ENCODE results near the gene INO80D.
"Not testable (repeated sequence)": the region's sequence is repeated elsewhere in the genome, so short reads cannot be mapped to it uniquely, and the experiment has no call there.

The INO80D gene

GRCh38 chr2:206084439-206084869 lies 1.5 kb downstream of the INO80D start:
- no peak for DNase-seq

- no peak for DNase-seq
These were observed 2.2 kb downstream of the INO80D start for GRCh38 chr2:206083602-206084438.

- DNase-seq: no peak
These were observed 3.6 kb downstream of the INO80D start for GRCh38 chr2:206082298-206082843.

DNA sequence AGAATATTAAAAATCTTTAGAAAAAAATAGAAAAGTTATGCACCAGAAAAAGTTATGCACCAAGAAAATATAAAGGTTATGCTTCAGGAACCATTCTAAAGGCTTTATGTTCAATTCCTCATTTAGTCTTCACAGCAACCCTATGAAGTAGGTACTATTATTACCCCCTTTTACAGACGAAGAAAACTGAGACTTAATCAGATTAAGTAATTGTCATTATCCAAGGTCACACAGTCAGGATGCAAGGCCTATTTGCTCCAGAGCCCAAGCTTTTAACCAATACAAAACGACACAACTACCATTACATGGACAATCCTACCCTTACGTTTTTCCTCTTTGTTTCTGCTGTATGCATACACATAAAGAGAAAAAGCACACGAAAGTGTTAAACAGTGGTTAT lies 5.0 kb downstream of the INO80D start:
- DNase-seq: no peak

DNA sequence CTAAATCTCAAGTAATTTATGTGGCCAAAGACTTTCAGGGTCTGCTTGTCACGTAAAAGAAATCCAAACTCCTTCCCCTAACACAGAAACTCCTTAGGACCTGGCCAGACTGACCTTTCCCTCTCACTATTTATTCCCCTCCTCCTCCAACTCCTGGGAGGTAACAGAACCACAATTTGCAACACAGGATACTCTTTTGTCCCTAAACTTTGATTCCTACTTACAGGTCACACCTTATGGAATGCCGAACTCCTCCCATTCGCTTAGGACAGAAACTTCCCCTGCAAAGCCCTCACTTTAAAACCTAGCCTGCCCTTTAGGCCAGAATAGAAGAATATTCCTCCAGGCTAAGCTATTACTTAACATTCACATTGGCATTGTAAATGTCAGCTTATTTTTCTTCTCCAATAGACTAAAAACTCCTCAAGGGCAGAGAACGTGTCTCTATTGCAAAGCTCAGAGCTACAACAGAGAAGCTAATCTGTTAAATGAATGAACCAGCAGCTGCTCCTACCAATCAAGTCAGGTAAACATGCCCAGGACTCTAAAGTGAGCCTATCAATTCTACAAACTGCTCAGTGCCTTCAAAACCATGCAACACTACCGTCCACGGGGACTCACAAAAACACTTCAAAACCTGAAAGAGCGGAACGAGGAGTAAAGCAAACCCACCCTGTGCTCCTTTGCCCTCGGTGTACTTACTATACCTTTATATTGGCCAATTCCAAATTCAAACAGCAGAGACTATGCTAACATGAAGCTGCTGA lies 6.1 kb downstream of the INO80D start:
- DNase-seq: no peak

GRCh38 chr2:206077879-206078278 lies 8.1 kb downstream of the INO80D start:
- DNase-seq: not testable (repeated sequence)

GRCh38 chr2:206075113-206075512 lies 10.9 kb downstream of the INO80D start:
- DNase-seq: no peak

DNA sequence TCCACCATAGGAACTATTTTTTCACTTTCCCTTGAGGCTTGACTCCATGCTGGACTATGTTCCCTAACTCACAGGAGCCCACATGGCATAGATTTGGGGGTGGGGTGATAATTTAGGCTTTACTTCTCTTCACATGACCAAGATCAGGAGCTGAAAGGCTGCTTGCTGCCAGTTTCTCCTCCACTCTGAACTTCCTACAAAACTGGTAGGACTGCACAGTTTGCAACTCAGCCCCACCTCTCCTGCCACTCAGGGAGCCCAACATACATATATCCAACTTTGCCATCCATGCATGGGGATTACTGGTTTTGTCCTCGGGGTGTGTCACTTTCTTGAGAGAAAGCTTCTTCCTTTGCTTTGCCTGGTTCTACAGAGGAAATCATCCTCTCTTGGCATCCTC lies 14.2 kb downstream of the INO80D start:
- no peak for DNase-seq

DNA sequence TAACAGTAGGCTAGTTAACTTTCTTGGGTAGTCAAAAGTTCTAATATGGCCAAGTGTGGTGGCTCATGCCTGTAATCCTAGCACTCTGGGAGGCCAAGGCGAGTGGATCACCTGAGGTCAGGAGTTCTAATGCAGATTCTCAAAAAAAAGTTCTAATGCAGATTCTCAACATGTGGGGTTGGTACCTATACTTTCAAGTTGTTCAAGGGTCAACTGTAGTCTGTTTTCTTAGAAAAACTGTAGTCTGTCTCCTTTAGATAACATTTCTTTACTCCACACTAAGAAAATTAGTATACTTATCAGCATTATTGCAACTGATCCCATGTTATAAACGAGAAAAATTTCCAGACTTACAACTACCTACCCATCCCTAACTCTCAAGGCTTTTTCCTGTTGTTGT lies 16.6 kb downstream of the INO80D start:
- DNase-seq: no peak

- DNase-seq: no peak
These were observed 17.8 kb downstream of the INO80D start for GRCh38 chr2:206068207-206068606.

DNA sequence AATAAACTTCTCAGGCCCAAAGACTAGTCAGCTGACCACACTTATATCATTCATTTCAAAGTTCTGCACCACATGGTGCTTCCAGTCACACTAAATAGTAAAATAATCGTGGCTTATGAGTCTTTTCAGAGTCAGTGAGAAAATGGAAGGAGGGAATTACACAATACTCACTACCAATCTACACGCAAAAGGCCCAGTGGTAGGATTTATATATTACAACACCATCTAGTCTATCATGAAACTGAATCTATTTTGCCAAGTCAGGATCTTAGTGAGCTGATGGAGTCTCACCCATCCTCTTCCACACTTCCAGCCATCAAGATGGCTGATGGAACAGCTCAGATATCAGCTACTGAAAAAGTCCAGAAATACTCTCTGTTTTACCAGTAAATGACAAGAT lies 21.9 kb downstream of the INO80D start:
- DNase-seq: no peak

DNA sequence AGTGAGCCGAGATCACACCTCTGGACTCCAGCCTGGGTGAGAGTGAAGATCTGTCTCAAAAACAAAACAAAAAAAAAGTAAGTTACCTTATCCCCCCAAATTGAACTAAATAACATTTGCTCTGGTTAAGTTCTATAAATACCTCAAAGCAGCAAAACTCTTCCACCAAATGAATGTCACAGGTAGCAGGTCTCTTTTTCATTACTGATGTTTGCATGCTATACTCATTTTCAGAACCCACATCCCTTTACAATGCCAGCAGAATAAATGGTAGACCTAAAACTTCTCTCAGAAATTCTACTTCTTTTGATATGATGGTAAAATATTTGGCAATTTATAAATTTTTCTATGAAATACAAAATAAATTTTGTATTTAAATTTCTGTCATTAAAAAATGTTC lies 22.3 kb downstream of the INO80D start:
- no peak for DNase-seq

- DNase-seq: no peak
These were observed 23.2 kb downstream of the INO80D start for GRCh38 chr2:206062724-206063123.

GRCh38 chr2:206056286-206056685 lies 29.7 kb downstream of the INO80D start:
- no peak for DNase-seq

DNA sequence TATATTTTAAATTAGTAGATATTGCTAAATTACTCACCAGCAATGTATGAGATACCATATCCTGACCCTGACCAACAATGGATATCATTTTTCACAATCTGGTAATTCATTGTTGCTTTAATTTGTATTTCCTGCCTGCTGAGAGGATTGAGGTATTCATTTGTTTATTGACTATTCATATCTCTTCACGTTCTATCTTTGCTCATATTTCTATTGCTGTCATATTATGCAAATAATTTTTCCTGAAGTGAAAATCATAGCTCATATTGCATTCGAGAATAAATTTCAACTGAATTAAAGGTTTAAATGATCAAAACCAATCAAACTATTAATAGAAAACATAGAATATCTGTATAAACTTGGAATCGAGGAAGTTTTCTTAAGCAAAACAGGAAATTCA lies 31.0 kb downstream of the INO80D start:
- no peak for DNase-seq

DNA sequence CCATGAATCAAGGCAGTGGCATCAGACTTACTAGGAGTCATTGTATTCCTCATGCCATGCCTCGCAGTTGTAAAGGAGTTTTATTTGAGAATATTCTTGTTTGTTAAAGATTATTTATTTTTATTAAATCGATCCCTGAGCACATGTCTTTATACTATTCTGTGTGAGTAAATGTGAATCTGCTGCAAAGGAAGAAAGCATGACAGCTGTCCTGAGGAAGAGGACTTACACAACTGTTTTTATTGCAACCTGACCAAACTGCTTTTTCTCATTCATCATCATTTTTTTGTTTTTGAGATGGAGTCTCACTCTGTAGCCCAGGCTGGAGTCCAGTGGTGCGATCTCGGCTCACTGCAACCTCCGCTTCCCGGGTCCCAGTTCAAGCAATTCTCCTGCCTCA lies 34.1 kb downstream of the INO80D start:
- DNase-seq: no peak

DNA sequence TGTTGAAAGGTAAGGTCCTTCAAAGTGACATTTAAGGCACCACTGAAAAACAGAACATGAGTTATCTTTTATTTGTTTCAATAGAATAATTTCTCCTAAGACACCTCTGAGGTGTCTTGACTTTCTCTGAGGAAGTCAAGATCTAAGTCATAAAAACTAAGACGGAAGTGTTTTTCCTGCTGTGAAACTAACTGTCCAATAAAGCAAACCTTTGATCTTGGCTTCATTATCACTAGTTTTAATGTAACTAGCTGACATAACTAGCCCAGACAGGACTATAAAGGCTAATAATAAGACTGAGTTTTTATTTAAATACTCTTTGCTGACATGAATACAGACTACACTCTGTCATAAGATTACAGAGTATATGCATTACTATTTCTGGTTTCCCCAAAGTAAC lies 36.6 kb downstream of the INO80D start:
- DNase-seq: no peak

GRCh38 chr2:206045251-206045650 lies 40.7 kb downstream of the INO80D start:
- no peak for DNase-seq

GRCh38 chr2:206040525-206040924 lies 45.4 kb downstream of the INO80D start:
- no peak for DNase-seq

GRCh38 chr2:206035393-206035792 lies 50.6 kb downstream of the INO80D start:
- DNase-seq: not testable (repeated sequence)

DNA sequence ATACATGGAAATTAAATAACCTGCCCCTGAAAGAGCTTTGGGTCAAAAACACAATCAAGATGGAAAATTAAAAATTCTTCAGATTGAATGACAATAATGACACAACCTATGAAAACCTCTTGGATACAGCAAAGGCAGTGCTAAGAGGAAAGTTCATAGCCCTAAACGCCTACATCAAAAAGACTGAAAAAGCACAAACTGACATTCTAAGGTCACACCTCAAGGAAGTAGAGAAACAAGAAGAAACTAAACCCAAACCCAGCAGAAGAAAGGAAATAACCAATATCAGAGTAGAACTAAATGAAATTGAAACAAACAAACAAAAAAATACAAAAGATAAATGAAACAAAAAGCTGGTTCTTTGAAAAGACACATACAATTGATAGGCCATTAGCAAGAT lies 52.5 kb downstream of the INO80D start:
- DNase-seq: not testable (repeated sequence)

- no peak for DNase-seq
These were observed 53.9 kb downstream of the INO80D start for GRCh38 chr2:206031950-206032567.

GRCh38 chr2:206031162-206031784 lies 54.7 kb downstream of the INO80D start:
- DNase-seq: no peak
